HG02642 (cell line): ENCODE measurements around the gene HOXD1.

Experiments used
- ATAC-seq: cut with Tn5 transposase; IDR thresholded peaks from one replicate; pipeline ENCODE4 v1.9.1; 2021; ENCODE audit warnings: mild to moderate bottlenecking; ENCODE audit not compliant: unreplicated experiment, poor library complexity

Gene HOXD1

GRCh38 chr2:176234156-176234555, 45.7 kb downstream of the HOXD1 start:
- ATAC-seq, result no peak

- no peak for ATAC-seq
Measured at GRCh38 chr2:176234940-176235339, 46.5 kb downstream of the HOXD1 start.

- ATAC-seq, result no peak
Measured at GRCh38 chr2:176237456-176237855, 49.0 kb downstream of the HOXD1 start.

- ATAC-seq, result no peak
Measured at GRCh38 chr2:176239031-176239430, 50.6 kb downstream of the HOXD1 start.

GRCh38 chr2:176240301-176240700, 51.8 kb downstream of the HOXD1 start:
- ATAC-seq, result no peak
